ENCODE measurements around the gene GRAMD4.

The GRAMD4 gene

GRCh38 chr22:46676479-46676878, 56.3 kb downstream of the GRAMD4 start:
- DNase-seq, result no peak

- DNase-seq, result no peak
Observed at GRCh38 chr22:46676881-46677280, 56.7 kb downstream of the GRAMD4 start.

- DNase-seq, result no peak
Observed at GRCh38 chr22:46677323-46678002, 57.3 kb downstream of the GRAMD4 start.

- no peak for DNase-seq
Observed at GRCh38 chr22:46678003-46678657, 57.9 kb downstream of the GRAMD4 start.

- DNase-seq, result no peak
Observed at GRCh38 chr22:46678785-46679700, 58.9 kb downstream of the GRAMD4 start.

GRCh38 chr22:46679706-46680269, 59.6 kb downstream of the GRAMD4 start:
- DNase-seq, result no peak

- DNase-seq, result no peak
Observed at GRCh38 chr22:46681010-46681409, 60.8 kb downstream of the GRAMD4 start.

GRCh38 chr22:46682011-46682731, 62.0 kb downstream of the GRAMD4 start:
- no peak for DNase-seq

- no peak for DNase-seq
Observed at GRCh38 chr22:46684706-46685105, 64.5 kb downstream of the GRAMD4 start.

- no peak for DNase-seq
Observed at GRCh38 chr22:46686221-46687047, 66.2 kb downstream of the GRAMD4 start.

GRCh38 chr22:46687048-46687444, 66.9 kb downstream of the GRAMD4 start:
- DNase-seq, result no peak

- DNase-seq, result no peak
Observed at GRCh38 chr22:46687460-46687859, 67.3 kb downstream of the GRAMD4 start.

- DNase-seq, result no peak
Observed at GRCh38 chr22:46688949-46689348, 68.8 kb downstream of the GRAMD4 start.

- DNase-seq, result no peak
Observed at GRCh38 chr22:46690146-46690545, 70.0 kb downstream of the GRAMD4 start.

GRCh38 chr22:46691571-46691970, 71.4 kb downstream of the GRAMD4 start:
- DNase-seq, result no peak

GRCh38 chr22:46693634-46694415, 73.6 kb downstream of the GRAMD4 start:
- no peak for DNase-seq

- DNase-seq, result no peak
Observed at GRCh38 chr22:46694416-46695170, 74.4 kb downstream of the GRAMD4 start.

- no peak for DNase-seq
Observed at GRCh38 chr22:46695346-46696228, 75.4 kb downstream of the GRAMD4 start.

- no peak for DNase-seq
Observed at GRCh38 chr22:46696229-46696518, 76.0 kb downstream of the GRAMD4 start.

Measured in activated effector memory CD4-positive, alpha-beta T cell treated with anti-CD3 and anti-CD28 coated beads, Interleukin-2, amount 50 U/mL, for 16 hours (primary cell).